Natural killer cell (primary cell): ENCODE measurements around the gene EFCAB6. TPM values are rescaled to one million over a fixed set of nuclear protein-coding genes. Genes with fewer than 3 reads are reported as not detected.

Experiments
- ATAC-seq, 3 donors: fragments of 150-1000 bp in 2 of 3; fragments of 200-7000 bp in 1 of 3; cut with Tn5 transposase; 1 replicate in 1 of 3; 2 replicates in 2 of 3; pipeline ENCODE4 v1.10.0; 2021; ENCODE audit warnings: mild to moderate bottlenecking in 2 of 3, moderate library complexity in 2 of 3
- DNase-seq, 2 donors: peaks; one replicate each; pipeline versions ENCODE4 v3.0.0 to v3.0.0-alpha.2; 2013 to 2021; ENCODE audit warnings: mixed read lengths in 1 of 2
- H3K27ac ChIP-seq: one replicate; pipeline ENCODE4 v1.5.1; 2013; ENCODE audit warnings: mild to moderate bottlenecking, low read length
- H3K27me3 ChIP-seq: one replicate; pipeline ENCODE4 v1.6.1; 2013; ENCODE audit warnings: low read length; ENCODE audit not compliant: control insufficient read depth, insufficient read depth
- H3K36me3 ChIP-seq: one replicate; pipeline ENCODE4 v1.6.1; 2013; ENCODE audit warnings: low read length; ENCODE audit not compliant: control insufficient read depth, insufficient read depth
- H3K4me1 ChIP-seq: one replicate; pipeline ENCODE4 v1.6.1; 2013; ENCODE audit warnings: low read length; ENCODE audit not compliant: control insufficient read depth, insufficient read depth
- H3K4me3 ChIP-seq: one replicate; pipeline ENCODE4 v1.5.1; 2013; ENCODE audit warnings: low read length
- H3K9me3 ChIP-seq: one replicate; pipeline ENCODE4 v1.6.1; 2013; ENCODE audit warnings: low read length; ENCODE audit not compliant: control insufficient read depth, insufficient read depth
- H3K27ac Mint-ChIP-seq, 2 donors: one replicate each; pipeline ENCODE4 v1.8.0; 2022; ENCODE audit warnings: mild to moderate bottlenecking in 2 of 2, mixed read lengths in 2 of 2, moderate library complexity in 1 of 2
- H3K27me3 Mint-ChIP-seq, 2 donors: one replicate each; pipeline ENCODE4 v1.8.0; 2022; ENCODE audit warnings: low read depth in 2 of 2, mixed read lengths in 2 of 2
- H3K36me3 Mint-ChIP-seq: one replicate; pipeline ENCODE4 v1.8.0; 2022; ENCODE audit warnings: mixed read lengths
- H3K4me1 Mint-ChIP-seq, 2 donors: one replicate each; pipeline ENCODE4 v1.8.0; 2022; ENCODE audit warnings: mixed read lengths in 2 of 2
- H3K4me3 Mint-ChIP-seq: one replicate; pipeline ENCODE4 v1.8.0; 2022; ENCODE audit warnings: mild to moderate bottlenecking, moderate library complexity, mixed read lengths
- H3K9me3 Mint-ChIP-seq, 2 donors: one replicate each; pipeline ENCODE4 v1.8.0; 2022; ENCODE audit warnings: mixed read lengths in 2 of 2
- CTCF ChIP-seq: fragments of 200-600 bp; IDR thresholded peaks from one replicate; pipeline ENCODE4 v1.8.0; 2022; ENCODE audit warnings: antibody characterized with exemption
- WGBS: methylation state at CpG from one replicate; pipeline ENCODE4 v1.1.7; 2013; ENCODE audit warnings: missing lambda C conversion rate; ENCODE audit not compliant: insufficient coverage; 5-methylcytosine and 5-hydroxymethylcytosine counted together
- intact Hi-C: fragments of 100-400 bp; cut with micrococcal nuclease; formaldehyde crosslinking; loops from one replicate; pipeline ENCODE4 v1.14.2; 2022
- total RNA-seq, 4 donors: library from RNA; stranded (reverse); fragments of 120-200 nt in 1 of 4; gene quantifications; one replicate each; pipeline versions ENCODE4 v1.2.3 to v1.2.4, GENCODE V29; 2013 to 2022

Gene EFCAB6
- total RNA-seq, 3 donors from 2014 or later (not counting 1 experiment from before 2014, with no cell fraction given), result 0.23 to 0.35 (median 0.26) TPM

GRCh38 chr22:43572710-43573109 is 239.4 kb downstream of the EFCAB6 start:
- H3K27ac Mint-ChIP-seq, result no peak overlapping the region
- no peaks in the 10 kb centered on the region for H3K27me3 ChIP-seq
- no peak overlapping the region for H3K4me3 ChIP-seq
- H3K9me3 ChIP-seq, result no peaks in the 10 kb centered on the region
- peaks cover 7 to 9% of the 10 kb centered on the region in 2 donors for H3K27me3 Mint-ChIP-seq
- no peak overlapping the region for H3K4me3 Mint-ChIP-seq
- ATAC-seq (no peak), DNase-seq (no peak)
- H3K4me1 ChIP-seq, result no peaks in the 10 kb centered on the region
- no peaks in the 10 kb centered on the region for H3K9me3 Mint-ChIP-seq
- no peaks in the 10 kb centered on the region for H3K36me3 Mint-ChIP-seq
- H3K27ac ChIP-seq, result no peak overlapping the region
- intact Hi-C loops, result no loop called here
- WGBS, result 82% methylated on average over 9 of the region's 9 CpGs
- TF ChIP-seq CTCF, result no peak
- no peaks in the 10 kb centered on the region for H3K36me3 ChIP-seq
- no peaks in the 10 kb centered on the region for H3K4me1 Mint-ChIP-seq

GRCh38 chr22:43571181-43571580 is 240.9 kb downstream of the EFCAB6 start:
- Histone ChIP-seq H3K9me3 (no peaks in the 10 kb centered on the region), H3K36me3 (no peaks in the 10 kb centered on the region), H3K4me1 (no peaks in the 10 kb centered on the region), H3K27ac (no peak overlapping the region), H3K27me3 (no peaks in the 10 kb centered on the region), H3K4me3 (no peak overlapping the region)
- Mint-ChIP-seq H3K36me3 (no peaks in the 10 kb centered on the region), H3K27ac (no peak overlapping the region), H3K9me3 (no peaks in the 10 kb centered on the region), H3K4me1 (no peaks in the 10 kb centered on the region), H3K4me3 (no peak overlapping the region), H3K27me3 (peaks cover 7 to 17% of the 10 kb centered on the region in 2 donors)
- TF ChIP-seq CTCF, result no peak
- 96% methylated on average over 1 of the region's 4 CpGs for WGBS
- DNase-seq, result no peak
- no peak for ATAC-seq
- intact Hi-C loops, result no loop called here

- ATAC-seq (no peak), DNase-seq (no peak)
- TF ChIP-seq CTCF, result no peak
- no peaks in the 10 kb centered on the region for H3K4me1 Mint-ChIP-seq
- H3K4me3 Mint-ChIP-seq, result no peak overlapping the region
- no peak overlapping the region for H3K27ac ChIP-seq
- no peak overlapping the region for H3K4me3 ChIP-seq
- peaks cover 7 to 17% of the 10 kb centered on the region in 2 donors for H3K27me3 Mint-ChIP-seq
- H3K4me1 ChIP-seq, result no peaks in the 10 kb centered on the region
- WGBS, result 60% methylated on average over 14 of the region's 14 CpGs
- no peaks in the 10 kb centered on the region for H3K9me3 Mint-ChIP-seq
- H3K27ac Mint-ChIP-seq, result no peak overlapping the region
- H3K36me3 Mint-ChIP-seq, result no peaks in the 10 kb centered on the region
- no peaks in the 10 kb centered on the region for H3K36me3 ChIP-seq
- no peaks in the 10 kb centered on the region for H3K9me3 ChIP-seq
- no peaks in the 10 kb centered on the region for H3K27me3 ChIP-seq
- intact Hi-C loops, result no loop called here
Observed at GRCh38 chr22:43570531-43571165, 241.5 kb downstream of the EFCAB6 start.

- Histone ChIP-seq H3K9me3 (no peaks in the 10 kb centered on the region), H3K27me3 (no peaks in the 10 kb centered on the region), H3K4me3 (no peak overlapping the region), H3K4me1 (no peaks in the 10 kb centered on the region), H3K27ac (no peak overlapping the region), H3K36me3 (no peaks in the 10 kb centered on the region)
- no peak for ATAC-seq
- no peak for TF ChIP-seq CTCF
- Mint-ChIP-seq H3K36me3 (no peaks in the 10 kb centered on the region), H3K27ac (no peak overlapping the region), H3K9me3 (peaks cover 0 to 2% of the 10 kb centered on the region in 2 donors), H3K27me3 (peaks cover 7 to 17% of the 10 kb centered on the region in 2 donors), H3K4me1 (no peaks in the 10 kb centered on the region), H3K4me3 (no peak overlapping the region)
- no peak for DNase-seq
- 85% methylated on average over 6 of the region's 6 CpGs for WGBS
- intact Hi-C loops, result no loop called here
Observed at GRCh38 chr22:43569111-43569510, 243.0 kb downstream of the EFCAB6 start.
